SK-N-SH (cell line): ENCODE results near the gene BMAL1. TPM values are rescaled to one million over a fixed set of nuclear protein-coding genes. Genes with fewer than 3 reads are reported as not detected.

Experiments
- CTCF ChIA-PET: fragments of 300-600, 350-600 bp; formaldehyde crosslinking; extraction: SDS; loops from one replicate; lab custom pipeline; 2021; lab: Yijun Ruan, JAX
- POLR2A ChIA-PET: fragments of 350-600 bp; sonication (Branson Sonifier 250); formaldehyde crosslinking; extraction: SDS; loops from one replicate; lab custom pipeline; 2020; ENCODE audit warnings: antibody characterized with exemption, inconsistent platforms; lab: Yijun Ruan, JAX
- DNase-seq: peaks from one replicate; pipeline ENCODE4 v3.0.0; 2012
- H2AFZ ChIP-seq: fragments of 200-600 bp; sonication (generic); 2 replicates; pipeline ENCODE4 v1.8.1; 2016; ENCODE audit warnings: antibody characterized with exemption, mild to moderate bottlenecking, low read depth
- H3F3A ChIP-seq: fragments of 200-600 bp; sonication (generic); replicated peaks from 2 replicates; pipeline ENCODE3; 2016; ENCODE audit warnings: antibody characterized with exemption, mild to moderate bottlenecking; ENCODE audit not compliant: insufficient read depth
- H3K27ac ChIP-seq, 2 experiments: fragments of 200-500 bp in 1 of 2; fragments of 200-600 bp in 1 of 2; sonication (Bioruptor generic) in 1 of 2; sonication (generic), shearing (Covaris generic) in 1 of 2; 2 replicates each; pipeline versions ENCODE4 v1.5.1 to v1.6.1; 2014 to 2016; ENCODE audit warnings: low read depth in 2 of 2, inconsistent platforms in 1 of 2, low read length in 1 of 2, mild to moderate bottlenecking in 1 of 2, mixed read lengths in 1 of 2
- H3K27me3 ChIP-seq: fragments of 200-600 bp; sonication (generic), shearing (Covaris generic); 2 replicates; pipeline ENCODE4 v1.6.1; 2016; ENCODE audit warnings: mixed run types; ENCODE audit not compliant: insufficient read depth
- H3K36me3 ChIP-seq, 2 experiments: fragments of 200-500 bp in 1 of 2; fragments of 200-600 bp in 1 of 2; sonication (Bioruptor generic) in 1 of 2; sonication (generic) in 1 of 2; replicated peaks in 1 of 2; 2 replicates each; pipeline versions ENCODE3 to v1.5.1; 2014 to 2016; ENCODE audit warnings: low read length in 1 of 2, mild to moderate bottlenecking in 1 of 2; ENCODE audit not compliant: insufficient read depth in 2 of 2, control insufficient read depth in 1 of 2
- H3K4me1 ChIP-seq, 2 experiments: fragments of 200-500 bp in 1 of 2; fragments of 200-600 bp in 1 of 2; sonication (Bioruptor generic) in 1 of 2; sonication (generic), shearing (Covaris generic) in 1 of 2; 2 replicates each; pipeline versions ENCODE4 v1.5.1 to v1.6.1; 2014 to 2016; ENCODE audit warnings: low read depth in 1 of 2, low read length in 1 of 2, mixed run types in 1 of 2; ENCODE audit not compliant: insufficient read depth in 2 of 2, control insufficient read depth in 1 of 2
- H3K4me2 ChIP-seq: fragments of 200-600 bp; sonication (generic), shearing (Covaris generic); 2 replicates; pipeline ENCODE4 v1.6.1; 2017; ENCODE audit warnings: mixed run types
- H3K4me3 ChIP-seq, 2 experiments: fragments of 200-500 bp in 1 of 2; fragments of 200-600 bp in 1 of 2; sonication (Bioruptor generic) in 1 of 2; sonication (generic), shearing (Covaris generic) in 1 of 2; 2 replicates each; pipeline versions ENCODE4 v1.5.1 to v1.8.1; 2014 to 2016; ENCODE audit warnings: low read depth in 2 of 2, inconsistent platforms in 1 of 2, low read length in 1 of 2, mild to moderate bottlenecking in 1 of 2, mixed read lengths in 1 of 2, moderate library complexity in 1 of 2
- H3K79me2 ChIP-seq: fragments of 200-600 bp; sonication (generic); 2 replicates; pipeline ENCODE4 v1.8.1; 2017; ENCODE audit warnings: mild to moderate bottlenecking; ENCODE audit not compliant: insufficient read depth
- H3K9ac ChIP-seq: fragments of 200-600 bp; sonication (generic); 2 replicates; pipeline ENCODE4 v1.6.1; 2017; ENCODE audit warnings: mixed run types
- H3K9me2 ChIP-seq: fragments of 200-600 bp; sonication (generic); 2 replicates; pipeline ENCODE4 v1.6.1; 2017; ENCODE audit warnings: mixed run types
- H3K9me3 ChIP-seq: fragments of 200-600 bp; sonication (generic); 2 replicates; pipeline ENCODE4 v1.6.1; 2017; ENCODE audit warnings: mixed run types, mild to moderate bottlenecking, moderate library complexity
- H4K20me1 ChIP-seq: fragments of 200-600 bp; sonication (generic); 2 replicates; pipeline ENCODE4 v1.6.1; 2017; ENCODE audit warnings: mild to moderate bottlenecking, mixed run types; ENCODE audit not compliant: insufficient read depth
- ELF1 ChIP-seq: IDR thresholded peaks from 2 replicates; pipeline ENCODE4 v1.4.0; 2012
- EP300 ChIP-seq, 2 experiments: IDR thresholded peaks; 2 replicates each; pipeline versions ENCODE4 v1.4.0 to v1.6.1; 2012; ENCODE audit warnings: borderline replicate concordance in 1 of 2, low read depth in 1 of 2, low read length in 1 of 2
- NRF1 ChIP-seq: IDR thresholded peaks from 2 replicates; pipeline ENCODE4 v1.6.1; 2012; ENCODE audit warnings: low read depth, mild to moderate bottlenecking, low read length
- RCOR1 ChIP-seq: fragments of 150-350 bp; IDR thresholded peaks from 2 replicates; pipeline ENCODE4 v1.6.1; 2017; ENCODE audit warnings: antibody characterized with exemption, low read length
- RXRA ChIP-seq: IDR thresholded peaks from 2 replicates; pipeline ENCODE4 v1.4.0; 2012; ENCODE audit warnings: low read depth, mild to moderate bottlenecking, borderline replicate concordance
- YY1 ChIP-seq: IDR thresholded peaks from 2 replicates; pipeline ENCODE4 v1.4.0; 2012; ENCODE audit warnings: low read depth, mild to moderate bottlenecking
- WGBS: methylation state at CpG from one replicate; pipeline ENCODE4 v1.1.6; 2017; ENCODE audit warnings: low lambda C conversion rate; 5-methylcytosine and 5-hydroxymethylcytosine counted together
- polyA plus RNA-seq, 3 experiments: library from polyadenylated mRNA; depleted of rRNA; stranded (reverse); fragments of >200 nt; gene quantifications; 2 replicates each; pipeline ENCODE4 v1.2.3, GENCODE V29; 2012
- TF ChIP-seq, protein P1 (sequence below): fragments of 150-350 bp; IDR thresholded peaks from 2 replicates; pipeline ENCODE4 v1.6.1; 2017; ENCODE audit warnings: antibody characterized with exemption, low read length, low read depth, borderline replicate concordance
- TF ChIP-seq, protein P2 (sequence below): IDR thresholded peaks from 2 replicates; pipeline ENCODE4 v1.6.1; 2012; ENCODE audit warnings: mild to moderate bottlenecking, low read depth, low read length, moderate library complexity
- TF ChIP-seq, protein P3 (sequence below): fragments of 150-350 bp; IDR thresholded peaks from 2 replicates; pipeline ENCODE4 v1.6.1; 2016; ENCODE audit warnings: mild to moderate bottlenecking, low read depth, low read length
- TF ChIP-seq, protein P4 (sequence below): IDR thresholded peaks from 2 replicates; pipeline ENCODE4; 2012
- TF ChIP-seq, protein P5 (sequence below): IDR thresholded peaks from 2 replicates; pipeline ENCODE4 v1.4.0; 2012; ENCODE audit warnings: low read depth, borderline replicate concordance

BMAL1 gene
- polyA plus RNA-seq, 1 of the 3 experiments (the other 2 are of a cell fraction): 6.5 TPM

DNA sequence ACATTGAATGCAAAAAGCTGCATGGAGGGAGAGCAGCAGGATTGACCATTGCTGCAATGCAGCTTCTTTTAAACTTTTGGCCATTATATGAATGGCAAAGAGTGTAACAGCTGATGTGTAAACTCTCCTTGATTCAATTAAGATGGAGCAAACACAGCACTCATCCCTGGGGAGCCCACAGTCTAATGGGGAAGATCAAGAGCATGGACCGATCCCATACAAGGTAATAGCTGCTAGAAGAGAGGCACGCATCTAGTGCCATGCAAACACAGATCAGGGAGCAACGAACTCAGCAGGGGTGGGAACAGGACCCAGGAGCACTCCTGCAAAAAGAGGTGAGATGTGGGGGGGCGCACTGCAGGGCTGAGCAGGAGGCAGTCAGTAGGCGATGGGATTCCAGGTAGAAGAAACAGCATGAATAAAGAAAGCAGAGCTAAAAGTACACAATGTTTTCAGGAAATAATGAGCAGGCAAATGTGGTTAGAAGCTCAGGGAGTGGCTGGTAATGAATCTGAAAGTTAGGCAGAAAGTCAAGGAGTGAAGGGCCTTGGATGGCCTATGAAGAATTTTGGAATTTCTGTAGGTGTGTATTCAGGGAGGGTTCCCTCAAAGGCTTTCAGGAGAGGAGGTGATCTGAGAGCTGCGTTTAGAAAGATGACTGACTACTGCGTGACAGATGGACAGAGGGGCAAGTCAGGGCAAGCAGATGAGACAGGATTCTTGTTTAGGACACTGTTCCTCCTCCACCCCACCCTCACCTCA, 17.2 kb upstream of the BMAL1 start:
- H3K4me1 ChIP-seq: peaks cover 7 to 23% of the 10 kb centered on the region in 2 experiments; a peak in 3 of 4 replicates
- no peak for DNase-seq
- peak overlapping the region; percentile 76; the same call in 1 of the 2 replicates for H2AFZ ChIP-seq
- H3K9ac ChIP-seq: peak overlapping the region; percentile 74; the same call in 1 of the 2 replicates
- no peaks in the 10 kb centered on the region for H3K9me2 ChIP-seq
- no peak overlapping the region for H3K4me3 ChIP-seq
- ChIA-PET CTCF (interaction anchor here (0.6 to 3.5 kb wide), 5 partner anchors 22 to 90 kb away, joined by 3 to 12 read pairs (median 4); no protein-coding TSS in a partner anchor), POLR2A (no interaction called here)
- H3K79me2 ChIP-seq: no peaks in the 10 kb centered on the region
- no peaks in the 10 kb centered on the region for H4K20me1 ChIP-seq
- peak overlapping the region; percentile 49 for H3K4me2 ChIP-seq
- H3K9me3 ChIP-seq: no peaks in the 10 kb centered on the region
- H3K27me3 ChIP-seq: no peaks in the 10 kb centered on the region
- H3K27ac ChIP-seq: peak overlapping the region in 1 of 2 experiments; percentile 98; a peak in 2 of 4 replicates
- peaks cover 18% of the 10 kb centered on the region for H3F3A ChIP-seq
- no peak for TF ChIP-seq RXRA
- TF ChIP-seq, protein P1, sequence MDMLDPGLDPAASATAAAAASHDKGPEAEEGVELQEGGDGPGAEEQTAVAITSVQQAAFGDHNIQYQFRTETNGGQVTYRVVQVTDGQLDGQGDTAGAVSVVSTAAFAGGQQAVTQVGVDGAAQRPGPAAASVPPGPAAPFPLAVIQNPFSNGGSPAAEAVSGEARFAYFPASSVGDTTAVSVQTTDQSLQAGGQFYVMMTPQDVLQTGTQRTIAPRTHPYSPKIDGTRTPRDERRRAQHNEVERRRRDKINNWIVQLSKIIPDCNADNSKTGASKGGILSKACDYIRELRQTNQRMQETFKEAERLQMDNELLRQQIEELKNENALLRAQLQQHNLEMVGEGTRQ: no peak
- TF ChIP-seq, protein P2, sequence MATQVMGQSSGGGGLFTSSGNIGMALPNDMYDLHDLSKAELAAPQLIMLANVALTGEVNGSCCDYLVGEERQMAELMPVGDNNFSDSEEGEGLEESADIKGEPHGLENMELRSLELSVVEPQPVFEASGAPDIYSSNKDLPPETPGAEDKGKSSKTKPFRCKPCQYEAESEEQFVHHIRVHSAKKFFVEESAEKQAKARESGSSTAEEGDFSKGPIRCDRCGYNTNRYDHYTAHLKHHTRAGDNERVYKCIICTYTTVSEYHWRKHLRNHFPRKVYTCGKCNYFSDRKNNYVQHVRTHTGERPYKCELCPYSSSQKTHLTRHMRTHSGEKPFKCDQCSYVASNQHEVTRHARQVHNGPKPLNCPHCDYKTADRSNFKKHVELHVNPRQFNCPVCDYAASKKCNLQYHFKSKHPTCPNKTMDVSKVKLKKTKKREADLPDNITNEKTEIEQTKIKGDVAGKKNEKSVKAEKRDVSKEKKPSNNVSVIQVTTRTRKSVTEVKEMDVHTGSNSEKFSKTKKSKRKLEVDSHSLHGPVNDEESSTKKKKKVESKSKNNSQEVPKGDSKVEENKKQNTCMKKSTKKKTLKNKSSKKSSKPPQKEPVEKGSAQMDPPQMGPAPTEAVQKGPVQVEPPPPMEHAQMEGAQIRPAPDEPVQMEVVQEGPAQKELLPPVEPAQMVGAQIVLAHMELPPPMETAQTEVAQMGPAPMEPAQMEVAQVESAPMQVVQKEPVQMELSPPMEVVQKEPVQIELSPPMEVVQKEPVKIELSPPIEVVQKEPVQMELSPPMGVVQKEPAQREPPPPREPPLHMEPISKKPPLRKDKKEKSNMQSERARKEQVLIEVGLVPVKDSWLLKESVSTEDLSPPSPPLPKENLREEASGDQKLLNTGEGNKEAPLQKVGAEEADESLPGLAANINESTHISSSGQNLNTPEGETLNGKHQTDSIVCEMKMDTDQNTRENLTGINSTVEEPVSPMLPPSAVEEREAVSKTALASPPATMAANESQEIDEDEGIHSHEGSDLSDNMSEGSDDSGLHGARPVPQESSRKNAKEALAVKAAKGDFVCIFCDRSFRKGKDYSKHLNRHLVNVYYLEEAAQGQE: no peak
- TF ChIP-seq, protein P3, sequence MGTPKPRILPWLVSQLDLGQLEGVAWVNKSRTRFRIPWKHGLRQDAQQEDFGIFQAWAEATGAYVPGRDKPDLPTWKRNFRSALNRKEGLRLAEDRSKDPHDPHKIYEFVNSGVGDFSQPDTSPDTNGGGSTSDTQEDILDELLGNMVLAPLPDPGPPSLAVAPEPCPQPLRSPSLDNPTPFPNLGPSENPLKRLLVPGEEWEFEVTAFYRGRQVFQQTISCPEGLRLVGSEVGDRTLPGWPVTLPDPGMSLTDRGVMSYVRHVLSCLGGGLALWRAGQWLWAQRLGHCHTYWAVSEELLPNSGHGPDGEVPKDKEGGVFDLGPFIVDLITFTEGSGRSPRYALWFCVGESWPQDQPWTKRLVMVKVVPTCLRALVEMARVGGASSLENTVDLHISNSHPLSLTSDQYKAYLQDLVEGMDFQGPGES: no peak
- TF ChIP-seq RCOR1: no peak
- TF ChIP-seq, protein P4, sequence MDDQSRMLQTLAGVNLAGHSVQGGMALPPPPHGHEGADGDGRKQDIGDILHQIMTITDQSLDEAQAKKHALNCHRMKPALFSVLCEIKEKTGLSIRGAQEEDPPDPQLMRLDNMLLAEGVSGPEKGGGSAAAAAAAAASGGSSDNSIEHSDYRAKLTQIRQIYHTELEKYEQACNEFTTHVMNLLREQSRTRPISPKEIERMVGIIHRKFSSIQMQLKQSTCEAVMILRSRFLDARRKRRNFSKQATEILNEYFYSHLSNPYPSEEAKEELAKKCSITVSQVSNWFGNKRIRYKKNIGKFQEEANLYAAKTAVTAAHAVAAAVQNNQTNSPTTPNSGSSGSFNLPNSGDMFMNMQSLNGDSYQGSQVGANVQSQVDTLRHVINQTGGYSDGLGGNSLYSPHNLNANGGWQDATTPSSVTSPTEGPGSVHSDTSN: no peak
- TF ChIP-seq, protein P5, sequence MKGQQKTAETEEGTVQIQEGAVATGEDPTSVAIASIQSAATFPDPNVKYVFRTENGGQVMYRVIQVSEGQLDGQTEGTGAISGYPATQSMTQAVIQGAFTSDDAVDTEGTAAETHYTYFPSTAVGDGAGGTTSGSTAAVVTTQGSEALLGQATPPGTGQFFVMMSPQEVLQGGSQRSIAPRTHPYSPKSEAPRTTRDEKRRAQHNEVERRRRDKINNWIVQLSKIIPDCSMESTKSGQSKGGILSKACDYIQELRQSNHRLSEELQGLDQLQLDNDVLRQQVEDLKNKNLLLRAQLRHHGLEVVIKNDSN: no peak
- TF ChIP-seq ELF1: no peak
- TF ChIP-seq YY1: no peak
- no peak for TF ChIP-seq NRF1
- no peak for TF ChIP-seq EP300 (IDR thresholded peaks at IDR 0.05; ENCODE audit: borderline replicate concordance in 1 of 2, low read depth in 1 of 2, low read length in 1 of 2)
- 88% methylated on average over 7 of the region's 7 CpGs for WGBS
- H3K36me3 ChIP-seq: no peaks in the 10 kb centered on the region
